HG03571 (cell line): ENCODE data around the gene TMEM35A.
"Not testable (repeated sequence)": the region's sequence is repeated elsewhere in the genome, so short reads cannot be mapped to it uniquely, and the experiment has no call there.

Source experiments
- ATAC-seq: cut with Tn5 transposase; IDR thresholded peaks from one replicate; pipeline ENCODE4 v1.9.1; 2021; ENCODE audit not compliant: unreplicated experiment

TMEM35A gene, protein sequence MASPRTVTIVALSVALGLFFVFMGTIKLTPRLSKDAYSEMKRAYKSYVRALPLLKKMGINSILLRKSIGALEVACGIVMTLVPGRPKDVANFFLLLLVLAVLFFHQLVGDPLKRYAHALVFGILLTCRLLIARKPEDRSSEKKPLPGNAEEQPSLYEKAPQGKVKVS

DNA sequence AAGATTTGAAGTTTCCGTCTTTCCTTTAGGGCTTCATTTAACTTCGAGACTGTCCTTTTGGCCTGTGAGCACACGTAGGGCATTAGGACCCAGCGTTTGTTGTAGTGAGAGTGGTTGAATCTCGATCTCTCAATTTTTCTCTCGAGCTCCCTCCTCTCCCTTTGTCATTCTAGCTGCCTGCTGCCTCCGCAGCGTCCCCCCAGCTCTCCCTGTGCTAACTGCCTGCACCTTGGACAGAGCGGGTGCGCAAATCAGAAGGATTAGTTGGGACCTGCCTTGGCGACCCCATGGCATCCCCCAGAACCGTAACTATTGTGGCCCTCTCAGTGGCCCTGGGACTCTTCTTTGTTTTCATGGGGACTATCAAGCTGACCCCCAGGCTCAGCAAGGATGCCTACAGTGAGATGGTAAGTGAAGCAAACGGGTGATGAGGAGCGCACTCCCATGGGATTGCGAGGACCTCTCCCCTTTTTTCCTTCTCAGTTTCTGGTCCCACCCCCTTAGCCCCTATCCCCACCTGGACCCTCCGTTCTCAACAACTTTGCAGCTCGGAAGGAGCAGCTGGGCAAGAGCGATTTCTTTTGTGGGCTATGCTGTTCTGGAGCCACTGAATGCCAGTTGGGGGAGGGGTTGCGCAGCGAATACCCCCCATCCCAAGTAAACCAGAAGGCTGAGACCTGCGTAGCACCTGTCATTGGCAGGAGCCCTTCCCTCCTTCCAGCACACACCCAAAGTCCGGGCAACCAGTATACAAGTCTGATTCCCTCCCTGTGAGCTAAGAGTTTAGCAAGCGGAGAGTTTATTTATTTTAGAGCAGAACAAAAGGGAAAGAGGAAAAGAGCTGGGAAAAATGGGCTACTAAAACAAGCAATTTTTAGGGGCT lies at the start of gene TMEM35A:
TMEM35A (plus strand) TSS at position 164 of the 883 bp plus-strand sequence; CDS start at position 288, 124 bp downstream.
- ATAC-seq, result no peak

DNA sequence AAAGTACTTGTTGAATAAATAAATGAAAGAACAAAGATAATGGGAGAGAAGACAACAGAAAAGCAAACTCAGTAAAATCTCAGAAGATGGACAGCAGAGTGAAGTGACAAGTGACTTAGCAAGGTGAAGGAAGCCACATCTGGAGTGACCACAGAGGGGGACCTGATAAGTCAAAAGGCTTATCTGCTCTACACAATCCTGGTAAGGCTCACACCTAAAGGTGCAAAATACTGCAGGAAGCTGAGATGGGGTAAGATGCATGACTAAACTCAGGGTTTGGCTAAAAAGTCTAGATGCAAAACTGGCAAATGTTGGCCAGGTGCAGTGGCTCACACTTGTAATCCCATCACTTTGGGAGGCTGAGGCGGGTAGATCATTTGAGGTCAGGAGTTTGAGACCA lies 49.0 kb upstream of the TMEM35A start:
- no peak for ATAC-seq

DNA sequence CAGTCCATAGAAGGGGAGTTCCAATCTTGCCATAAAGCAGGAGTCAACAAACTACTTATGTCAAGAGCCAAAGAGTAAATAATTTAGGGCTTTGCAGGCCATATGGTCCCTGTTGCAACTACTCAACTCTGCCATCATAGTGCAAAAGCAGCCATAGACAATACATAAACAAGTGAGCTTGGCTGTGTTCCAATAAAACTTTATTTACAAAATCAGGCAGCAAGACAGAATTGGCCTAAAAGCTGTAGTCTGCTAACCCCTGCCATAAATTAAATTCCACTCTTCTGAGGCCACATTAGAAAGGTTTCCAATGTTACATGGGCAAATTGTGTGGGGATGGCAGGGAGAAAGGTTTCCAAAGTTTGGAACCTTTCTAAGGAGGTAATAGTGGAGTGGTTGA lies 41.4 kb upstream of the TMEM35A start:
- no peak for ATAC-seq

- no peak for ATAC-seq
Observed at GRCh38 chrX:101040197-101040596, 38.5 kb upstream of the TMEM35A start.

- peak; percentile 3 for ATAC-seq
Observed at GRCh38 chrX:101051153-101051548, 27.5 kb upstream of the TMEM35A start.

- peak; percentile 92 for ATAC-seq
Observed at GRCh38 chrX:101051549-101052302, 27.0 kb upstream of the TMEM35A start, which contains the start of gene TRMT2B. Gene TRMT2B (minus strand): TSS chrX:101052111. CDS start chrX:101042289, 9,822 bp downstream.

- not testable (repeated sequence) for ATAC-seq
Observed at GRCh38 chrX:101056551-101056950, 22.1 kb upstream of the TMEM35A start.

- peak; percentile 89 for ATAC-seq
Observed at GRCh38 chrX:101057093-101057714, 21.5 kb upstream of the TMEM35A start.

DNA sequence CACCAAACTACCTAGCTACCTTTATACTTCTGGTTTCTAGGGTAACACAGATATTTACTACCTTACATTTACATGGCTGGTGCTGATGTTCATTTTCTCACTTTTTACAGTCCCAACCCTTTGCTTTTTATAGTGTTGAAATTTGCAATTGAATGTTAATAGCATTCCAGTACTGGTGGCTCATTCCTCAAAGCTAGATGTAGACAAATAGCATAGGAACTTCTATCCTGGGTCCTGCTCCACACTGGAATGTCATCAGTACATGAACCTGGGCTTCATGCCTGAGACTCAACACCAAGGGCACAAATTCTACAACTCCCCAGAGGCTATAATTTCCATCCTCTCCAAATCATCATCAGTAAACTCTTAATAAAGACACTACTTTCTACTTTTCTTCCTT lies 16.5 kb upstream of the TMEM35A start:
- no peak for ATAC-seq

- no peak for ATAC-seq
Observed at GRCh38 chrX:101071582-101071981, 7.1 kb upstream of the TMEM35A start.

- no peak for ATAC-seq
Observed at GRCh38 chrX:101079736-101080270, 1.1 kb downstream of the TMEM35A start.

DNA sequence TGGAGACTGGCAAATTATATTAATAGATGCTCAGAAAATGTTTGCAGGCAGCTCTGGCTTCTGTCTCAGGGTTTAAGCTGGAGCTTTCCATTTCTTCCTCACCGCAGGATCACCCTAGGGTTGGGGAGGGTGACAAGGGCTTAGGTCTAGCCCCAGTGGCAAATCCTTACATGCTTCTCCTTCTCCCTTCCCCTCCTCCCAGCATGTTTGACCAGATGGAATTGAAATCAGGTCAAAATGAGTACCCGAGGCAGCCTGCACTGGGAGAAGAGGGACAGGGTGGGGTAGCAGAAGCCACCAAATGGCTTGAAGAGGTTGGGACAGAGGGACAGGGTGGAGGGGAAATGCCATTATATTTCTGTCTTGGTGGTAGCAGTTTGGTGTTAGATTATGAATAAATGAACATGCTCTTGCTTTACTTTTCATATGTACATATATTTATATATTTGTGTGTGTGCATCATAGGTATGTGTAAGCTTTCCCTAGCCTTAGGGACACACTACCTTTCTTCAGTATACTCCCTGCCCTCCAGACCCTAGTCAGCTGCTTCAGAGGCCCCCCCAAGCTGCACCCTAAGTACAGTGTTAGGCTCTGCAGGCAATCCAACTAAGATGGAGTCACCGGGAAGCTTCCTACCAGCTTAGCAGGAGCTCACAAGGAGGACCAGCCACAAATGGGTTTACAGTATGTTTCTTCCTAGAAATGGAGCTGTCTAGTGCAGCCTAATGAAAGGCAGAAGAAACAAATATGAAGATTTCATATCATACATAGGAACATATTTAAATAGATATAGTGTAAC lies 1.8 kb downstream of the TMEM35A start:
- no peak for ATAC-seq

- no peak for ATAC-seq
Observed at GRCh38 chrX:101081231-101081630, 2.6 kb downstream of the TMEM35A start.

- ATAC-seq, result no peak
Observed at GRCh38 chrX:101091817-101092216, 13.1 kb downstream of the TMEM35A start.

GRCh38 chrX:101097546-101098453 lies 19.1 kb downstream of the TMEM35A start, which contains the start of gene CENPI:
Gene CENPI (plus strand): TSS chrX:101098204. CDS start chrX:101101071, 2,867 bp downstream.
- ATAC-seq, result peak; percentile 98

GRCh38 chrX:101108284-101108683 lies 29.6 kb downstream of the TMEM35A start:
- ATAC-seq, result no peak

DNA sequence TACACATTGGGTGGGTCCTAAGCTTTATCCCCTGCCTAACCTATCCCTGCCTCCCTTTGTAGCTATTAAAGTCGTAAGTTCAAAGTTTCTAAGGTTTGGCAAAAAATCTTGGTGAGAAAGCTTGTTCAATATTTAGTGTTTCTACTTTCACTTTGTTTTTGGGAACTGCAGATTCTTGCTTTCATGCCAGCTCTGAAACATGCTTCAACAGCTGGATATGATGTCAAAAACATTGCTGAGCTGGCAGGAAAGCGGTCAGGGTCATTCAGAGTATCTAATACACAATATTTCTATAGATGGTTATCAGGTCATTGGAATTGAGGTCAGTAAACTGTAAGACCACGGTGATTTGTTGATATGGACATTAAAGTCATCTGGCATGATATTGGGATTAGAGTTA lies 39.0 kb downstream of the TMEM35A start:
- no peak for ATAC-seq

- no peak for ATAC-seq
Observed at GRCh38 chrX:101136235-101136634, 57.6 kb downstream of the TMEM35A start.
